Measurements from ENCODE around the gene PTGER2. TPM values are rescaled to one million over a fixed set of nuclear protein-coding genes. Genes with fewer than 3 reads are reported as not detected.
A peak's percentile ranks its signal among the peaks of the same experiment; 100 is the strongest.

The PTGER2 gene
- total RNA-seq (2014; rRNA removed; shearing (Covaris generic)) = 2.5 and 2.9 TPM in 2 replicates

- no peak within 1 kb of the TSS for H3K27ac ChIP-seq
- H3K27me3 ChIP-seq (replicated peaks) = no peaks in the 10 kb centered on the region
- no peaks in the 10 kb centered on the region for H3K36me3 ChIP-seq
- H3K4me3 ChIP-seq = peak within 1 kb of the TSS; percentile 41
- DNase-seq (ENCODE audit: low read depth in 1 of 2, low spot score in 2 of 2) = peak; percentile 81 to 87
- H3K4me1 ChIP-seq (replicated peaks) = peaks cover 18% of the 10 kb centered on the region
- H3K9me3 ChIP-seq (replicated peaks) = no peaks in the 10 kb centered on the region
Observed at GRCh38 chr14:52313903-52314594, at the start of gene PTGER2. PTGER2 (plus strand) TSS chr14:52314312; CDS start chr14:52314549, 237 bp downstream.

- Histone ChIP-seq H3K36me3 (no peaks in the 10 kb centered on the region), H3K9me3 (replicated peaks) (peaks cover 6% of the 10 kb centered on the region; the same call in 1 of the 2 replicates), H3K4me1 (replicated peaks) (no peaks in the 10 kb centered on the region), H3K4me3 (no peak overlapping the region), H3K27ac (no peak overlapping the region), H3K27me3 (replicated peaks) (peaks cover 18% of the 10 kb centered on the region)
- DNase-seq (ENCODE audit: low read depth in 1 of 2, low spot score in 2 of 2) = no peak
Observed at GRCh38 chr14:52265253-52265652, 48.9 kb upstream of the PTGER2 start.

- Histone ChIP-seq H3K4me1 (replicated peaks) (no peaks in the 10 kb centered on the region), H3K4me3 (no peak overlapping the region), H3K27ac (no peak overlapping the region), H3K27me3 (replicated peaks) (peaks cover 18% of the 10 kb centered on the region), H3K36me3 (no peaks in the 10 kb centered on the region), H3K9me3 (replicated peaks) (peaks cover 6% of the 10 kb centered on the region; the same call in 1 of the 2 replicates)
- no peak for DNase-seq (ENCODE audit: low read depth in 1 of 2, low spot score in 2 of 2)
Observed at GRCh38 chr14:52266179-52266578, 47.9 kb upstream of the PTGER2 start.

DNA sequence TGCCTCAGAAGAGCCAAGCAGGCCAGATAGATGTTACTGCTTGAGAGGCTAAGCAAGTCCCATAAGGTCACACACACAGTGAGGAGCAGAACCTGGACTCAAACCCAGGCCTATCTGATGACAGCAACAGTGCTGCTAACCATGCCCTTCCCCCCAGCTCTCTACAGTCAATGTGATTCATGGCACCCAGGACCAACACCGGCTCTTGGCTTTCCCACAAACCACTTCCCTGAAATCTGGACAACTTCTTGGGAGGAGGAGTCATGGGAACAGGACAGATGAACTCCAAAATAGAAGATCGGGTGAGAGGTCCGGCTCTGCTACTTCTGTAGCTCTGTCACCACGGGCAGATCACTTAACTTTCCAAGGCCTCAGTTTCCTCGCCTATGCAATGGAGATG, 47.3 kb upstream of the PTGER2 start:
- Histone ChIP-seq H3K27me3 (replicated peaks) (peaks cover 18% of the 10 kb centered on the region), H3K9me3 (replicated peaks) (peaks cover 6% of the 10 kb centered on the region; the same call in 1 of the 2 replicates), H3K36me3 (no peaks in the 10 kb centered on the region), H3K4me3 (no peak overlapping the region), H3K4me1 (replicated peaks) (no peaks in the 10 kb centered on the region), H3K27ac (no peak overlapping the region)
- DNase-seq (ENCODE audit: low read depth in 1 of 2, low spot score in 2 of 2) = no peak

GRCh38 chr14:52267501-52268278, 46.4 kb upstream of the PTGER2 start, which contains the start of gene PTGDR:
PTGDR (plus strand) TSS chr14:52267698; CDS start chr14:52267815, 117 bp downstream.
- H3K27ac ChIP-seq = no peak within 1 kb of the TSS

DNA sequence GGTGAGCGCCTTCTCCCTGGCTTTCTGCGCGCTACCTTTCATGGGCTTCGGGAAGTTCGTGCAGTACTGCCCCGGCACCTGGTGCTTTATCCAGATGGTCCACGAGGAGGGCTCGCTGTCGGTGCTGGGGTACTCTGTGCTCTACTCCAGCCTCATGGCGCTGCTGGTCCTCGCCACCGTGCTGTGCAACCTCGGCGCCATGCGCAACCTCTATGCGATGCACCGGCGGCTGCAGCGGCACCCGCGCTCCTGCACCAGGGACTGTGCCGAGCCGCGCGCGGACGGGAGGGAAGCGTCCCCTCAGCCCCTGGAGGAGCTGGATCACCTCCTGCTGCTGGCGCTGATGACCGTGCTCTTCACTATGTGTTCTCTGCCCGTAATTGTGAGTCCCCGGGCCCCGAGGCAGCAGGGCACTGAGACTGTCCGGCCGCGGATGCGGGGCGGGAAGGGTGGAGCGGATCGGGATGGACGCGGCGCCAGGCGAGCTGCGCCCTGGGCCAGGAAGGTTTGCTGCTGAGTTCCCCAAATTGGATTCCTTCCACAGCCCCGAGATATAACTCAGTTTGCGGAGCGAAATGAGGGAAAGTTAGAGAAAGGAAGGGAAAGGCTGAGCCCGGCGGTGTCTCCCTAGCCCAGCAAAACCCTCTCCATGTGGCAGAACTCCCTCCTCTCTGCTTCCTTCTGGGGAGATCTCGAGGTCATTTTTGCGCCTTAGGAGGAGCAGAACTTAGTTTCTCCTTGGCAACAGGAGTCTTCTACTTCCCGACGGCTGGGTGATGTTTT, 45.6 kb upstream of the PTGER2 start:
- no peaks in the 10 kb centered on the region for H3K36me3 ChIP-seq
- peaks cover 6% of the 10 kb centered on the region; the same call in 1 of the 2 replicates for H3K9me3 ChIP-seq (replicated peaks)
- no peak for DNase-seq (ENCODE audit: low read depth in 1 of 2, low spot score in 2 of 2)
- no peaks in the 10 kb centered on the region for H3K4me1 ChIP-seq (replicated peaks)
- H3K27me3 ChIP-seq (replicated peaks) = peaks cover 18% of the 10 kb centered on the region
- no peak overlapping the region for H3K27ac ChIP-seq
- no peak overlapping the region for H3K4me3 ChIP-seq

More at GRCh38 chr14:52267501-52268278, 46.4 kb upstream of the PTGER2 start, which contains the start of gene PTGDR:
- Histone ChIP-seq H3K9me3 (replicated peaks) (peaks cover 6% of the 10 kb centered on the region; the same call in 1 of the 2 replicates), H3K4me1 (replicated peaks) (no peaks in the 10 kb centered on the region), H3K36me3 (no peaks in the 10 kb centered on the region), H3K4me3 (no peak within 1 kb of the TSS), H3K27me3 (replicated peaks) (peaks cover 18% of the 10 kb centered on the region)
- DNase-seq (ENCODE audit: low read depth in 1 of 2, low spot score in 2 of 2) = no peak

- H3K27me3 ChIP-seq (replicated peaks) = peaks cover 18% of the 10 kb centered on the region
- no peaks in the 10 kb centered on the region for H3K4me1 ChIP-seq (replicated peaks)
- no peak for DNase-seq (ENCODE audit: low read depth in 1 of 2, low spot score in 2 of 2)
- no peaks in the 10 kb centered on the region for H3K36me3 ChIP-seq
- peaks cover 6% of the 10 kb centered on the region; the same call in 1 of the 2 replicates for H3K9me3 ChIP-seq (replicated peaks)
- no peak overlapping the region for H3K4me3 ChIP-seq
- H3K27ac ChIP-seq = no peak overlapping the region
Observed at GRCh38 chr14:52269100-52269499, 45.0 kb upstream of the PTGER2 start.

- H3K27ac ChIP-seq = no peak overlapping the region
- peaks cover 18% of the 10 kb centered on the region for H3K27me3 ChIP-seq (replicated peaks)
- H3K4me3 ChIP-seq = no peak overlapping the region
- H3K4me1 ChIP-seq (replicated peaks) = no peaks in the 10 kb centered on the region
- peaks cover 6% of the 10 kb centered on the region; the same call in 1 of the 2 replicates for H3K9me3 ChIP-seq (replicated peaks)
- DNase-seq (ENCODE audit: low read depth in 1 of 2, low spot score in 2 of 2) = no peak
- H3K36me3 ChIP-seq = no peaks in the 10 kb centered on the region
Observed at GRCh38 chr14:52269982-52270381, 44.1 kb upstream of the PTGER2 start.

DNA sequence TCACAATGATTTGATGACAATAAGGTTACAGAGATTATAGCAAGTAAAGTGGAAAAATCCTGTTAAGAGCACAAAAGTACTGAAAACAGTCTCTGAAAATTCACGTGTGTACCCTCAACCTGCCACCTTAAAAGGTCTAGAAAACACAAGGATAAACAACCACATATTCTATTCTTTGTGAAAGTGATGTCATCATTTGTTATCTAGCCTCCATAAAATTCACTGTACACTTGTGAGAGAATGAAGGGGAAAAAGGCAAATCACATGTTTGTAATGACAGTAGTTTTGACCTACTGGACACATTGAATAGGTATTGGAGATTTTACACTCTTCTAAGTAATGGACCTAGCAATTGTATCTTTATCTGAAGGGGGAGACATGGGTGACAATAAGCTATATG, 42.6 kb upstream of the PTGER2 start:
- Histone ChIP-seq H3K4me3 (no peak overlapping the region), H3K9me3 (replicated peaks) (peaks cover 6% of the 10 kb centered on the region; the same call in 1 of the 2 replicates), H3K27me3 (replicated peaks) (peaks cover 18% of the 10 kb centered on the region), H3K27ac (no peak overlapping the region), H3K36me3 (no peaks in the 10 kb centered on the region), H3K4me1 (replicated peaks) (0 out of 2 replicates have a peak, but pooled peaks cover 3% of the 10 kb centered on the region)
- DNase-seq (ENCODE audit: low read depth in 1 of 2, low spot score in 2 of 2) = no peak

- peaks cover 18% of the 10 kb centered on the region for H3K27me3 ChIP-seq (replicated peaks)
- H3K4me3 ChIP-seq = no peak overlapping the region
- H3K27ac ChIP-seq = no peak overlapping the region
- DNase-seq (ENCODE audit: low read depth in 1 of 2, low spot score in 2 of 2) = no peak
- H3K4me1 ChIP-seq (replicated peaks) = 0 out of 2 replicates have a peak, but pooled peaks cover 3% of the 10 kb centered on the region
- peaks cover 6% of the 10 kb centered on the region; the same call in 1 of the 2 replicates for H3K9me3 ChIP-seq (replicated peaks)
- no peaks in the 10 kb centered on the region for H3K36me3 ChIP-seq
Observed at GRCh38 chr14:52272375-52272774, 41.7 kb upstream of the PTGER2 start.

- H3K36me3 ChIP-seq = no peaks in the 10 kb centered on the region
- H3K4me3 ChIP-seq = no peak overlapping the region
- H3K27ac ChIP-seq = no peak overlapping the region
- no peaks in the 10 kb centered on the region for H3K27me3 ChIP-seq (replicated peaks)
- no peak for DNase-seq (ENCODE audit: low read depth in 1 of 2, low spot score in 2 of 2)
- 0 out of 2 replicates have a peak, but pooled peaks cover 6% of the 10 kb centered on the region for H3K4me1 ChIP-seq (replicated peaks)
- H3K9me3 ChIP-seq (replicated peaks) = no peaks in the 10 kb centered on the region
Observed at GRCh38 chr14:52275372-52275771, 38.7 kb upstream of the PTGER2 start.

DNA sequence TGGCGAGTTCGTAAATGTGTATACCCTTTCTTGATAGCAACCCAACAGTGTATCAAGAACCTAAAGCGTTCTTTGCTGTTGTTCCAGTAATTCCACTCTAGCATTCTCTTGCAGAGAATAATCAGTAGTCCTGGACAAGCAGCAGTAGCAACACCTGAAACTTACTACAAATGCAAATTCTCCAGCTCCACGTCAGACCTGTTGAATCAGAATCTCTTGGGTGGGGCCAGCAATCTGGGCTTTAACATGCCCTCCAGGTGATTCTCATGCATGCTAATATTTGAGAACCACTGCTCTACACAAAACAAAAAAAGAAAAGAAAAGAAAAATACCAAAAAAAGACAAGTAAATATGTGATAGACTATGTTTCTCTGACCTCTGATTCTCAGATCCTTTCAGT, 36.6 kb upstream of the PTGER2 start:
- no peaks in the 10 kb centered on the region for H3K27me3 ChIP-seq (replicated peaks)

DNA sequence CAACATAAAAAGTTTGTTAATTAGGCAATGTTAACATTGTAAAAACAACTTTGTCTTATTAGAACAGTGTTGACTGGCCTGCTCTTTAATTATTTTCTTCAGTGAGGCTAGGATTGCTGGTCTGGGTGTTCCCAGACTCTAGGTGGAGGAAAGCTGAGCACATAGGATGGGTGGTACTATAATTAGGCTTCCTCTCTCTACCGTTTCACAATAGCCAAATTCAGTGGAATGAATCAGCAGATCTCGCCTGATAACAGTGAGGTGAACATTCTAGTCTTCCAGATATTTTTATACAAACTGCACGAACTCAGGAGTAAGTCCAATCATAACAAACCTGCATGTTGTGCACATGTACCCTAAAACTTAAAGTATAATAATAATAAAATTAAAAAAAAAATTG, 34.7 kb upstream of the PTGER2 start:
- Histone ChIP-seq H3K4me3 (no peak overlapping the region), H3K9me3 (replicated peaks) (no peaks in the 10 kb centered on the region), H3K4me1 (replicated peaks) (0 out of 2 replicates have a peak, but pooled peaks cover 6% of the 10 kb centered on the region), H3K27ac (no peak overlapping the region), H3K27me3 (replicated peaks) (no peaks in the 10 kb centered on the region), H3K36me3 (no peaks in the 10 kb centered on the region)
- no peak for DNase-seq (ENCODE audit: low read depth in 1 of 2, low spot score in 2 of 2)

More for the DNA sequence above, 36.6 kb upstream of the PTGER2 start:
- no peaks in the 10 kb centered on the region for H3K9me3 ChIP-seq (replicated peaks)
- no peaks in the 10 kb centered on the region for H3K36me3 ChIP-seq
- no peak overlapping the region for H3K27ac ChIP-seq
- no peak overlapping the region for H3K4me3 ChIP-seq
- no peak for DNase-seq (ENCODE audit: low read depth in 1 of 2, low spot score in 2 of 2)
- H3K4me1 ChIP-seq (replicated peaks) = 0 out of 2 replicates have a peak, but pooled peaks cover 6% of the 10 kb centered on the region

All from SJSA1 (cell line).